Sigmoid colon (tissue), 7 donors: ENCODE results near the gene DRAXIN. TPM values are rescaled to one million over a fixed set of nuclear protein-coding genes. Genes with fewer than 3 reads are reported as not detected.
A peak's percentile ranks its signal among the peaks of the same experiment; 100 is the strongest.

Source experiments
- DNase-seq: peaks from one replicate; pipeline ENCODE4 v3.0.0-alpha.2; 2019
- H3K27ac ChIP-seq, 4 donors: fragments of 200-600 bp; sonication (generic); one replicate each; pipeline ENCODE4 v1.5.1; 2016 to 2019; ENCODE audit warnings: mild to moderate bottlenecking in 1 of 4
- H3K27me3 ChIP-seq, 3 donors: fragments of 200-600 bp; sonication (generic); one replicate each; pipeline ENCODE4 v1.5.1; 2019; ENCODE audit warnings: mild to moderate bottlenecking in 1 of 3
- H3K36me3 ChIP-seq, 4 donors: fragments of 200-600 bp; sonication (generic); one replicate each; pipeline ENCODE4 v1.5.1; 2016 to 2019
- H3K4me1 ChIP-seq, 4 donors: fragments of 200-600 bp; sonication (generic); one replicate each; pipeline ENCODE4 v1.5.1; 2017 to 2019
- H3K4me3 ChIP-seq, 4 donors: fragments of 200-600 bp; sonication (generic); one replicate each; pipeline ENCODE4 v1.5.1; 2017 to 2019; ENCODE audit warnings: mild to moderate bottlenecking in 2 of 4, moderate library complexity in 1 of 4
- H3K9me3 ChIP-seq, 4 donors: fragments of 200-600 bp in 3 of 4; sonication (generic) in 3 of 4; one replicate each; pipeline versions ENCODE4 v1.5.1 to v1.6.1; 2013 to 2019
- EP300 ChIP-seq, 4 donors: sonication (generic); formaldehyde crosslinking; IDR thresholded peaks; one replicate each; pipeline ENCODE4 v1.6.1; 2017; ENCODE audit warnings: antibody characterized with exemption in 4 of 4
- POLR2A ChIP-seq, 2 donors: fragments of 450-650 bp; IDR thresholded peaks; one replicate each; pipeline ENCODE4 v1.6.1; 2016; ENCODE audit warnings: antibody characterized with exemption in 2 of 2, mild to moderate bottlenecking in 2 of 2, moderate library complexity in 2 of 2
- POLR2AphosphoS5 ChIP-seq, 4 donors: sonication (generic); formaldehyde crosslinking; IDR thresholded peaks; one replicate each; pipeline ENCODE4 v1.6.1; 2017; ENCODE audit warnings: antibody characterized with exemption in 4 of 4
- WGBS, 2 donors: extraction: QIAGEN DNeasy Blood & Tissue Kit; methylation state at CpG; one replicate each; pipeline ENCODE4 v1.1.7; 2013; 5-methylcytosine and 5-hydroxymethylcytosine counted together
- intact Hi-C: fragments of 100-400 bp; cut with DNase I; formaldehyde crosslinking; loops from one replicate; pipeline ENCODE4 v1.15.1; 2023
- polyA plus RNA-seq, 3 donors: library from polyadenylated mRNA; stranded (reverse); fragments of 200-250 nt; gene quantifications; one replicate each; pipeline ENCODE4 v1.2.3, GENCODE V29; 2013
- total RNA-seq, 4 donors: library from RNA; depleted of rRNA; stranded (reverse); fragments of >200 nt; gene quantifications; one replicate each; pipeline ENCODE4 v1.1.0, GENCODE V29; 2016
- TF ChIP-seq, protein P1 (sequence below), 4 experiments: fragments of 450-650 bp in 3 of 4; fragments of 200-600 bp in 1 of 4; IDR thresholded peaks; one replicate each; pipeline ENCODE4 v1.5.1; 2016 to 2019; ENCODE audit warnings: antibody characterized with exemption in 4 of 4, mild to moderate bottlenecking in 3 of 4, moderate library complexity in 2 of 4
- donor health status: healthy with polysubstance abuse.
- donor health status: Bipolar disorder and iron deficiency.
- donor health status: healthy.

DRAXIN gene
- total and polyA plus RNA-seq, 7 donors = 0.13 to 0.36 (median 0.28) TPM; not detected in 4

GRCh38 chr1:11713095-11713494, 21.6 kb downstream of the DRAXIN start:
- H3K4me1 ChIP-seq = no peaks in the 10 kb centered on the region
- no peak overlapping the region for H3K4me3 ChIP-seq
- no peak overlapping the region for H3K27ac ChIP-seq
- peaks cover 0 to 14% (median 0%) of the 10 kb centered on the region in 3 donors for H3K27me3 ChIP-seq
- no peaks in the 10 kb centered on the region for H3K9me3 ChIP-seq
- 75 to 84% methylated on average over 11 of the region's 11 CpGs for WGBS, 2 donors
- DNase-seq = no peak
- TF ChIP-seq POLR2AphosphoS5 (IDR thresholded peaks at IDR 0.05) = no peak
- TF ChIP-seq, protein P1, sequence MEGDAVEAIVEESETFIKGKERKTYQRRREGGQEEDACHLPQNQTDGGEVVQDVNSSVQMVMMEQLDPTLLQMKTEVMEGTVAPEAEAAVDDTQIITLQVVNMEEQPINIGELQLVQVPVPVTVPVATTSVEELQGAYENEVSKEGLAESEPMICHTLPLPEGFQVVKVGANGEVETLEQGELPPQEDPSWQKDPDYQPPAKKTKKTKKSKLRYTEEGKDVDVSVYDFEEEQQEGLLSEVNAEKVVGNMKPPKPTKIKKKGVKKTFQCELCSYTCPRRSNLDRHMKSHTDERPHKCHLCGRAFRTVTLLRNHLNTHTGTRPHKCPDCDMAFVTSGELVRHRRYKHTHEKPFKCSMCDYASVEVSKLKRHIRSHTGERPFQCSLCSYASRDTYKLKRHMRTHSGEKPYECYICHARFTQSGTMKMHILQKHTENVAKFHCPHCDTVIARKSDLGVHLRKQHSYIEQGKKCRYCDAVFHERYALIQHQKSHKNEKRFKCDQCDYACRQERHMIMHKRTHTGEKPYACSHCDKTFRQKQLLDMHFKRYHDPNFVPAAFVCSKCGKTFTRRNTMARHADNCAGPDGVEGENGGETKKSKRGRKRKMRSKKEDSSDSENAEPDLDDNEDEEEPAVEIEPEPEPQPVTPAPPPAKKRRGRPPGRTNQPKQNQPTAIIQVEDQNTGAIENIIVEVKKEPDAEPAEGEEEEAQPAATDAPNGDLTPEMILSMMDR (IDR thresholded peaks at IDR 0.05) = no peak
- TF ChIP-seq POLR2A (IDR thresholded peaks at IDR 0.05) = no peak
- no peak for TF ChIP-seq EP300 (IDR thresholded peaks at IDR 0.05)
- no peaks in the 10 kb centered on the region for H3K36me3 ChIP-seq
- intact Hi-C loops = no loop called here

DNA sequence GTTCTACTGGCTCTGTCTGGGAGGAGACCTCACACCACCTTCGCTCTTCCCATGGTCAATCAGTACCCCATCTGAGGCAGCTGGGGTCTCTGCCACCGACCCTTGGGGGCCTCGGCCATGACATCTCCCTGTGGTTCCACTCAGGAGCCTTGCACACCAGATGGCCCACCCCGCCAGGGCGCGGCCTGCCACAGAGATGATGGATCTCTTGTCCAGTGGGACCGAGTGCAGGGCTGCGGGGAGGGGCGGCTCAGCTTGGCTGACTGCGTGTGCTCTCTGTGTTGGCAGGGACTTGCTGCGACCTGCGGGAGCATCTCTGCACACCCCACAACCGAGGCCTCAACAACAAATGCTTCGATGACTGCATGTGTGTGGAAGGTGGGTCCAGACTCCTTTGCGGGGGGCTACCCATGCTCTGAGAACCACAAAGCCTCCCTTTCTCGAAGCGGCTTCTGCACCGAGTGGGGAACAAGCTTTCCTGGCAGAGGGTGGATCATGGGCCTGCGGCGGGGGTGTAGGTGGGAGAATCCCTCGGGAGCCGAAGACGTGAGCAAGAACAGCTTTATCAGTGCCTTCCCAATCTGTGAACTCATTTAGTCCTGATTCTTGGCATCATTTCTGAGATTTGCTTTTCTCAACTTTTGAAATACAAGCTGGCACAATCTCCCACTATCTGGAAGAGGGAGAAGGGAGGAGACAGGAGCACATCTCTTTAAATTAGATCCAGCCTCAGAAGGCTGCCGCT, 23.5 kb downstream of the DRAXIN start:
- H3K36me3 ChIP-seq = no peaks in the 10 kb centered on the region
- WGBS, 2 donors = 83 to 87% methylated on average over 24 of the region's 24 CpGs
- H3K4me1 ChIP-seq = peaks cover 0 to 10% (median 8%) of the 10 kb centered on the region in 4 donors
- peaks cover 0 to 14% (median 0%) of the 10 kb centered on the region in 3 donors for H3K27me3 ChIP-seq
- TF ChIP-seq, protein P1 (IDR thresholded peaks at IDR 0.05) = no peak
- TF ChIP-seq POLR2AphosphoS5 (IDR thresholded peaks at IDR 0.05) (no peak), EP300 (IDR thresholded peaks at IDR 0.05) (no peak), POLR2A (IDR thresholded peaks at IDR 0.05) (no peak)
- no peak overlapping the region for H3K27ac ChIP-seq
- no peak for DNase-seq
- intact Hi-C loops = no loop called here
- no peaks in the 10 kb centered on the region for H3K9me3 ChIP-seq
- no peak overlapping the region for H3K4me3 ChIP-seq

GRCh38 chr1:11719313-11720032, 28.0 kb downstream of the DRAXIN start:
- H3K27ac ChIP-seq = peak overlapping the region; percentile 25 to 53 (median 46)
- H3K27me3 ChIP-seq = peaks cover 0 to 5% (median 0%) of the 10 kb centered on the region in 3 donors
- intact Hi-C loops = loop anchor here (1.0 to 2.0 kb wide), 3 partner anchors 39 to 69 kb away; partner anchors contain the start of gene FBXO6
- peak; percentile 91 for DNase-seq
- WGBS, 2 donors = 4% methylated on average over 44 of the region's 44 CpGs
- TF ChIP-seq POLR2A (IDR thresholded peaks at IDR 0.05) (no peak), EP300 (IDR thresholded peaks at IDR 0.05) (no peak), POLR2AphosphoS5 (IDR thresholded peaks at IDR 0.05) (no peak)
- TF ChIP-seq, protein P1 (IDR thresholded peaks at IDR 0.05) = peak; percentile 76 to 98 (median 92)
- H3K4me1 ChIP-seq = peaks cover 0 to 11% (median 9%) of the 10 kb centered on the region in 4 donors
- H3K9me3 ChIP-seq = no peaks in the 10 kb centered on the region
- no peaks in the 10 kb centered on the region for H3K36me3 ChIP-seq
- H3K4me3 ChIP-seq = peak overlapping the region in 3 of 4 donors; percentile 34 to 43 (median 42)

DNA sequence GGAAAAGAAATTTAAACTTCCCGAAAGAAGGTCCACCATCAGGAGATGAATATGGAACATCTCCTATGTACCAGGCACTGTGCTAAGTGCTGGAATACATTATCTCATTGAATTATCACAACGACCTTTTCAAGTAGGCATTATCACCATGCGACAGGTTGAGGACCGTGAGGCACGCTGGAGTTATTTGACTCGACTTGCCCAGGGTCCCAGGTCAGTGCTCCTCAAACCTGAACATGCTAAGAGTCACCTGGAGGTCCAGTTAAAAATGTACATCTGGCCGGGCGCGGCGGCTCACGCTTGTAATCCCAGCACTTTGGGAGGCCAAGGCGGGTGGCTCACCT, 28.5 kb downstream of the DRAXIN start:
- Histone ChIP-seq H3K9me3 (no peaks in the 10 kb centered on the region), H3K36me3 (no peaks in the 10 kb centered on the region), H3K27ac (no peak overlapping the region), H3K4me3 (peak overlapping the region in 2 of 4 donors; percentile 42 to 43), H3K27me3 (peaks cover 0 to 5% (median 0%) of the 10 kb centered on the region in 3 donors), H3K4me1 (peaks cover 0 to 11% (median 9%) of the 10 kb centered on the region in 4 donors)
- intact Hi-C loops = no loop called here
- no peak for DNase-seq
- TF ChIP-seq EP300 (IDR thresholded peaks at IDR 0.05) (no peak), POLR2AphosphoS5 (IDR thresholded peaks at IDR 0.05) (no peak), POLR2A (IDR thresholded peaks at IDR 0.05) (no peak)
- TF ChIP-seq, protein P1 (IDR thresholded peaks at IDR 0.05) = no peak
- 62 to 76% methylated on average over 12 of the region's 12 CpGs for WGBS, 2 donors
